Endothelial cell of umbilical vein (primary cell): ENCODE results near the gene CENPS. TPM values are rescaled to one million over a fixed set of nuclear protein-coding genes. Genes with fewer than 3 reads are reported as not detected.

Experiments
- BruUV-seq: library from RNA; stranded (reverse); fragments of 400-500 nt; replicated peaks from 2 replicates; lab custom pipeline; 2021; lab: Mats Ljungman, UMichigan
- CTCF ChIA-PET: fragments of 300-600, 350-600 bp; sonication (Branson Sonifier 250); formaldehyde crosslinking; loops from one replicate; lab custom pipeline; 2021; ENCODE audit warnings: antibody characterized with exemption, inconsistent platforms; lab: Charles Lee
- POLR2A ChIA-PET: fragments of 300-600, 350-600 bp; sonication (Branson Sonifier 250); formaldehyde crosslinking; loops from one replicate; lab custom pipeline; 2021; ENCODE audit warnings: antibody characterized with exemption, inconsistent platforms; lab: Charles Lee
- DNase-seq: peaks from one replicate; pipeline ENCODE4 v3.0.0-alpha.2; 2011; ENCODE audit warnings: low read depth, low spot score
- FAIRE-seq: peaks from 2 replicates; lab custom pipeline; 2011; peaks lifted over from hg19 to GRCh38; lab: Jason Lieb, UNC
- H2AFZ ChIP-seq: 2 replicates; pipeline ENCODE4 v1.6.0; 2012; ENCODE audit warnings: low read depth, low read length, control low read depth, inconsistent platforms
- H3K27ac ChIP-seq: 2 replicates; pipeline ENCODE4 v1.5.1; 2011; ENCODE audit warnings: low read depth, mild to moderate bottlenecking, control low read depth, low read length, moderate library complexity; ENCODE audit not compliant: insufficient read depth
- H3K27me3 ChIP-seq, 2 experiments: 2 replicates each; pipeline versions ENCODE4 v1.6.0 to v1.6.1; 2011; ENCODE audit warnings: low read length in 2 of 2, mixed read lengths in 1 of 2; ENCODE audit not compliant: control insufficient read depth in 2 of 2, insufficient read depth in 2 of 2
- H3K36me3 ChIP-seq, 2 experiments: 2 replicates in 1 of 2; 3 replicates in 1 of 2; pipeline ENCODE4 v1.5.1; 2011; ENCODE audit warnings: low read length in 2 of 2, mild to moderate bottlenecking in 1 of 2, moderate library complexity in 1 of 2; ENCODE audit not compliant: control insufficient read depth in 2 of 2, insufficient read depth in 2 of 2; ENCODE audit errors: extremely low read depth in 1 of 2
- H3K4me1 ChIP-seq: 3 replicates; pipeline ENCODE4 v1.5.1; 2011; ENCODE audit warnings: mild to moderate bottlenecking, low read length; ENCODE audit not compliant: control insufficient read depth, insufficient read depth; ENCODE audit errors: extremely low read depth
- H3K4me2 ChIP-seq: 2 replicates; pipeline ENCODE4 v1.6.1; 2011; ENCODE audit warnings: low read length, control low read depth, mixed read lengths; ENCODE audit not compliant: insufficient read depth
- H3K4me3 ChIP-seq, 3 experiments: fragments of 200-600 bp in 1 of 3; sonication (generic), shearing (Covaris generic) in 1 of 3; replicated peaks in 1 of 3; 2 replicates each; pipeline ENCODE4 v1.5.1; 2011 to 2016; ENCODE audit warnings: control low read depth in 3 of 3, low read length in 3 of 3, mild to moderate bottlenecking in 2 of 3, inconsistent platforms in 1 of 3, low read depth in 1 of 3, moderate library complexity in 1 of 3; ENCODE audit not compliant: insufficient read depth in 1 of 3
- H3K79me2 ChIP-seq: 2 replicates; pipeline ENCODE4 v1.6.0; 2012; ENCODE audit warnings: low read length, inconsistent platforms; ENCODE audit not compliant: control insufficient read depth, insufficient read depth
- H3K9ac ChIP-seq: replicated peaks from 2 replicates; pipeline ENCODE3; 2011; ENCODE audit warnings: low read length, control low read depth; ENCODE audit not compliant: insufficient read depth; ENCODE audit errors: extremely low read depth
- H3K9me1 ChIP-seq: replicated peaks from 3 replicates; pipeline ENCODE4 v1.6.0; 2011; ENCODE audit warnings: mild to moderate bottlenecking, low read length; ENCODE audit not compliant: control insufficient read depth, insufficient read depth; ENCODE audit errors: extremely low read depth
- H3K9me3 ChIP-seq: replicated peaks from 2 replicates; pipeline ENCODE4 v1.5.1; 2012; ENCODE audit warnings: low read length, inconsistent platforms; ENCODE audit not compliant: control insufficient read depth, insufficient read depth
- H4K20me1 ChIP-seq: replicated peaks from 2 replicates; pipeline ENCODE3; 2011; ENCODE audit warnings: mild to moderate bottlenecking, low read length; ENCODE audit not compliant: control insufficient read depth, insufficient read depth; ENCODE audit errors: extremely low read depth
- CTCF ChIP-seq, 2 donors: IDR thresholded peaks; 1 replicate in 1 of 2; 2 replicates in 1 of 2; pipeline ENCODE4 v1.5.1; 2011; ENCODE audit warnings: low read length in 2 of 2, mild to moderate bottlenecking in 2 of 2, moderate library complexity in 2 of 2, control low read depth in 1 of 2, inconsistent platforms in 1 of 2, low read depth in 1 of 2; ENCODE audit not compliant: insufficient read depth in 1 of 2; ENCODE audit errors: extremely low read depth in 1 of 2
- EZH2 ChIP-seq: IDR thresholded peaks from 2 replicates; pipeline ENCODE4 v1.6.1; 2012; ENCODE audit warnings: borderline replicate concordance, low read depth, mild to moderate bottlenecking, moderate library complexity, low read length, inconsistent platforms; ENCODE audit not compliant: severe bottlenecking
- FOS ChIP-seq: IDR thresholded peaks from 2 replicates; pipeline ENCODE4 v1.6.1; 2011; ENCODE audit warnings: mild to moderate bottlenecking, low read length, moderate library complexity, borderline replicate concordance; ENCODE audit not compliant: insufficient read depth
- GATA2 ChIP-seq: IDR thresholded peaks from 2 replicates; pipeline ENCODE4 v1.7.0; 2011; ENCODE audit warnings: low read depth, mild to moderate bottlenecking, moderate library complexity, mixed read lengths, low read length; ENCODE audit not compliant: insufficient read length, insufficient read depth
- JUN ChIP-seq: IDR thresholded peaks from 2 replicates; pipeline ENCODE4 v1.6.1; 2011; ENCODE audit warnings: borderline replicate concordance, low read depth; ENCODE audit not compliant: insufficient read length, insufficient read depth
- MAX ChIP-seq: IDR thresholded peaks from 2 replicates; pipeline ENCODE4 v1.6.1; 2011; ENCODE audit not compliant: insufficient read depth, insufficient read length
- MYC ChIP-seq: IDR thresholded peaks from one replicate; pipeline ENCODE4 v1.6.1; 2011; ENCODE audit warnings: mild to moderate bottlenecking, low read depth, low read length
- POLR2A ChIP-seq: IDR thresholded peaks from 2 replicates; pipeline ENCODE4 v1.6.1; 2012; ENCODE audit warnings: low read depth, mild to moderate bottlenecking, control low read depth, low read length
- POLR2AphosphoS5 ChIP-seq: IDR thresholded peaks from 2 replicates; pipeline ENCODE4 v1.6.1; 2012; ENCODE audit warnings: low read depth, mild to moderate bottlenecking, control low read depth, low read length, moderate library complexity; ENCODE audit not compliant: insufficient read depth
- dilution Hi-C: fragments of 300-500 bp; cut with MboI; formaldehyde crosslinking; loops from one replicate; pipeline ENCODE4 v1.15.0; 2019; ENCODE audit warnings: low sequenced_read_pairs; ENCODE audit not compliant: extremely low pct_ligation_motif_present
- intact Hi-C: fragments of 100-400 bp; cut with micrococcal nuclease; formaldehyde crosslinking; loops from one replicate; pipeline ENCODE4 v1.10.0; 2022
- polyA plus RNA-seq, 4 experiments: library from polyadenylated mRNA; depleted of rRNA in 3 of 4; stranded (reverse) in 3 of 4; unstranded in 1 of 4; fragments of >200 nt; gene quantifications; 2 replicates each; pipeline versions ENCODE4 v1.2.1 to v1.2.3, GENCODE V29; 2011 to 2012; ENCODE audit warnings: missing spikeins in 1 of 4
- total RNA-seq: library from RNA; stranded (reverse); gene quantifications from 2 replicates; pipeline ENCODE4 v1.2.3, GENCODE V29; 2021

The CENPS gene
- total and polyA plus RNA-seq, 2 donors (not counting 3 experiments of a cell fraction or from before 2014, with no cell fraction given) = 10.2 to 16.2 TPM

GRCh38 chr1:10467078-10467477 is 36.8 kb downstream of the CENPS start:
- Histone ChIP-seq H3K4me1 (peaks cover 4% of the 10 kb centered on the region), H3K27ac (no peak overlapping the region), H3K79me2 (peaks cover 10% of the 10 kb centered on the region), H3K9ac (no peak overlapping the region), H2AFZ (no peak overlapping the region), H3K36me3 (peaks cover 3 to 17% of the 10 kb centered on the region in 2 experiments), H3K27me3 (no peaks in the 10 kb centered on the region), H3K4me2 (no peak overlapping the region), H4K20me1 (no peaks in the 10 kb centered on the region), H3K9me3 (no peaks in the 10 kb centered on the region), H3K9me1 (no peaks in the 10 kb centered on the region), H3K4me3 (no peak overlapping the region)
- intact Hi-C loops = no loop called here
- no peak for TF ChIP-seq POLR2A
- no peak for TF ChIP-seq EZH2
- TF ChIP-seq GATA2 = no peak
- no peak for TF ChIP-seq CTCF (IDR thresholded peaks at IDR 0.05; ENCODE audit: extremely low read depth in 1 of 2, insufficient read depth in 1 of 2, low read depth in 1 of 2, low read length in 2 of 2)
- no peak for TF ChIP-seq MAX
- no peak for TF ChIP-seq JUN
- no peak for TF ChIP-seq MYC
- no peak for TF ChIP-seq POLR2AphosphoS5
- no peak for TF ChIP-seq FOS
- BruUV-seq = no TSS peak
- ChIA-PET POLR2A (no interaction called here), CTCF (no interaction called here)
- dilution Hi-C loops = no loop called here
- no peak for DNase-seq
- no peak for FAIRE-seq
